Measurements from ENCODE around the gene LPXN.
"Not testable (repeated sequence)": the region's sequence is repeated elsewhere in the genome, so short reads cannot be mapped to it uniquely, and the experiment has no call there.

The LPXN gene

DNA sequence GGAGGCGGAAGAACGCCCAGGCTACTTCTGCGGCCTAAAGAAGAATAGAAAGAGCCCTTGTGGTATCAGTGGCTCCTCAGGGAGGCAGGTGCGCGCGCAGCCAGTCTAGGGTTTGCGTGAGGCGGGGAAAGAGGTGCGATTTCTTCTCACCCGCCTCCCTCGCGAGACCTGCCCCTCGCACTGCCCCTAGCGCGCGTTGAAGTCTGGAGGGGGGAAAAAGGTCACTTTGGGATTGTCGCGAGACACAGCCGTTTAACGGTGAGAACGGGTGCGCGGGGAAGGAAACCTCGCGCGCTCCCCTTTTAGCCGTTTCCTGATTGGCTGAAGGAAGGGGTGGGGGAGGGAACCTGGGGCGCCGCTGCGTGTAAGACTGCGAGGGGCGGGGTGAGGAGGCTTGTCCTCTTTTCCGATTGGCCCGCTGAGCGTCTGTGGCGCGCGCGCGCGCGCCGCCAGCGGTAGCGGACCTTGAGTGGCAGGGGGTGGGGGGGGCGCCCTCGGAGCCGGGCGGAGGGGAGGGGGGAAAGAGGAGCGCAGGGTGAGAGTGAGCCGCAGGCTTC lies 3.1 kb upstream of the LPXN start, which contains the start of gene ZFP91:
Gene ZFP91 (plus strand): TSS at position 429 of the 557 bp plus-strand sequence. CDS start 219 bp downstream, outside the sequence.
- DNase-seq: peak; percentile 98

DNA sequence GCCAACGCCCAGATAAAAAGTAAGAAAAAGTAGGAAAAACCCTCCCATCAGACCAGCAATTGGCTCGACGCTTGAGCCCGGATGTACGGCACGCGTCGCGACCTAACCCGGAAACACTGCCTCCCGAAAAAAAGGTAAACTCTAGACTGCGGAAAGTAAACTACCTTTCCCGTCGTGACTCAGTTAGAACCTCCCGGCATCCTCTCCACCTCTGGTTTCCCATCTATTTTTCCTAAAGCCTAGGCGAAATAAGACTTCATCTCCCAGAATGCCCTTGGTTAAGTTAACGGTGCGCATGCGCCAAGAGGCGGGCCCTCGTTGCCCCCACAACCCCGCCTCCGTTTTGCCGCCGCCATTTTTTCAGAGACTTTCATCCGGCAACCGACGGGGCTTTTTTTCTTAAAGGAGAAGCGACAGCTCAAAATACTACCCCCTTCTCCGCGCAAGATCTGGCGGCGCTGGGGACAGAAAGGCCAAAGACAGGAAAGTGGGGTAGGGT lies 2.5 kb upstream of the LPXN start:
- DNase-seq: peak; percentile 94

GRCh38 chr11:58577555-58578135 lies 2.0 kb upstream of the LPXN start:
- DNase-seq: peak; percentile 85

DNA sequence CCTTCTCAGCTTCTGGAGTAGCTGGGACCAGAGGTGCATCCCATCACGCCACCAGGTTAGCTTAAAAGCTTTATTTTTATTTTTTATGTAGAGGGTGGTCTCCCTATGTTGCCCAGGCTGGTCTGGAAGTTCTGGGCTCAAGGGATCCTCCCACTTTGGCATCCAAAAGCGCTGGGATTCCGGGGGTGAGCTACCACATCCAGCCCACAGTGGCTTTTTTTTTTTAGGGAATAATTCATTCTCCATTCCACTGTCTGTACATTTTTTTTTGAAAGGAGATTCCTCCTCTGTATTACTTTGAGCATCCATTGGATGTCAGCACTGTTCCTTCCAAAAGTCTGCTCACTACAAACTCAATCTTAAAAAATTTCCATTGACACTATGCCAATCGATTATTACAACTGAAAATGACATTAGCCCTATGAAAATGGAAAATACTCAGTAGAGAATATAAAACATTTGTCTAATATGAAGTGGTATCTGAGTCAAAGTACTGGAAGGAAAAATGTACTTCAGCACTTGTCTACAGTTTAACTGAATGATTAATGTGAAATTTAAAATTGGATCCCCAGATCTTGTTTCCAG lies 1.3 kb upstream of the LPXN start:
- no peak for DNase-seq

DNA sequence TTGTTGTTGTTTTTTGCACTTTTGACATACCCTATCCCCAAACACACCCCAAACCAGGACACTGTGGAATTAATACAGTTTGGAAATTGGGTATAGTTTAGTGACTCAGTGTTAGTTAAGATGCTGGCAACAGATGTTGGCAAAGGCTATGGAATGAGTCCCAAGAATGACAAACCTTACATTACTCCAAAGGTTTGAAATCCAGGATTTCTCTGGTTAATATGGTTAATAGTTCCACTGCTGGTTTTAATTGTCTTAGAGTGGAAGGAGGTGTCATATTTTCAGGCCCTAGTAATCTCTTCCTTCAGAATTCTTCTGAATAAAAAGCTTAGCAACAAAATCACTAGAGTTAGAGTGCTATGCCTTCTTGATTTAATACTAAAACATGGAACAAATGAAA lies 775 bp downstream of the LPXN start:
- no peak for DNase-seq

GRCh38 chr11:58573451-58574104 lies 2.1 kb downstream of the LPXN start:
- peak; percentile 82 for DNase-seq

DNA sequence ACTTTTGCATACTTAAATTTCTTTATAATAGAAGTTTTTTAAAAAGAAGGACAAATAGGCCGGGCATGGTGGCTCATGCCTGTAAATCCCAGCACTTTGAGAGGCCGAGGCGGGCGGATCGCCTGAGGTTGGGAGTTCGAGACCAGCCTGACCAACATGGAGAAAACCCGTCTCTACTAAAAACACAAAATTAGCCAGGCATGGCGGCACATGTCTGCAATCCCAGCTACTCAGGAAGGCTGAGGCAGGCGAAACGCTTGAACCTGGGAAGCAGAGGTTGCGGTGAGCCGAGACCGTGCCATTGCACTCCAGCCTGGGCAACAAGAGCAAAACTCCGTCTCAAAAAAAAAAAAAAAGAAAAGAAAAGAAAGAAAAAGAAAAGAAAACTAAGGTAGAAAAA lies 2.8 kb downstream of the LPXN start:
- DNase-seq: not testable (repeated sequence)

DNA sequence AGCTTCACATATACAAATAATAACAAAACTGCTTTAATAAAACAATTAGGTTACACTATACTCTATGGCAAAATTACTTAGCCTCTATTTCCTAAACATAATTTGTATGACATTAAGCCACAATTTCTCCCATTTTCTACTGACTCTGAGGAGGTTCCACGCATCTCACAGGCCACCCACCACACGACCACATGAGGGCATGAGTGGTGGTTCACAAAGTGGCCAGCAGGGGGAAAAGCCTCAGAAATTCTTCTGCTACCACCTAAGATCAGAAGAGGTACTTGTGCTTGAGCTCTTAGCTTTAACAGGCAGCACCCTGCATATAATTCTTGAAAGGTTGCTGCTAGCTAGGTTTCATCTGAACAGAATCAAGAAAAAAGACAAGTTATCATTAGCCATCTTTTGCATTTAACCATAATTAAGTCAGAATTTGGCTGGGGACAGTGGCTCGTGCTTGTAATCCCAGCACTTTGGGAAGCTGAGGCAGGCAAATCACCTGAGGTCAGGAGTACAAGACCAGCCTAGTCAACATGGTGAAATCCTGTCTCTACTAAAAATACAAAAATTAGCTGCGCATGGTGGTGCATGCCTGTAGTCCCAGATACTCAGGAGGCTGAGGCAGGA lies 7.7 kb downstream of the LPXN start:
- peak; percentile 79 for DNase-seq

DNA sequence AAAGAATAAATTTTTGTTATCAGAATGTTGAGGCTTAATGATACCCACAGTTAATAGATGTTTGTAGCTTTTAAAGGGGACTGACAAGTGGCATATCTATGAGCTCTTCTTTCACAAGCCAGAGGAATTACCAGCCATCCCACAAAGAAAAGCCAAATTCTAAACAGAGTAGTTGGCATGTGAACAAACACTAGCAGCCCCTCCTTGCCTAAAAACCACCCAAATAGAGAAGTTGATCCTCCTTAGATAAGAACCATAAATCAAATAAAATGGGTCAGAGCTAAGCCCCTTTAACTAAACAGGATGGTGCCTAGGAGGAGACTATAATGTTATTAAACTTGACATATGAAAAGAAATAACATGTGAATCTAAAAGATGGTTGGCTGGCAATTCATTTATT lies 11.4 kb downstream of the LPXN start:
- DNase-seq: no peak

DNA sequence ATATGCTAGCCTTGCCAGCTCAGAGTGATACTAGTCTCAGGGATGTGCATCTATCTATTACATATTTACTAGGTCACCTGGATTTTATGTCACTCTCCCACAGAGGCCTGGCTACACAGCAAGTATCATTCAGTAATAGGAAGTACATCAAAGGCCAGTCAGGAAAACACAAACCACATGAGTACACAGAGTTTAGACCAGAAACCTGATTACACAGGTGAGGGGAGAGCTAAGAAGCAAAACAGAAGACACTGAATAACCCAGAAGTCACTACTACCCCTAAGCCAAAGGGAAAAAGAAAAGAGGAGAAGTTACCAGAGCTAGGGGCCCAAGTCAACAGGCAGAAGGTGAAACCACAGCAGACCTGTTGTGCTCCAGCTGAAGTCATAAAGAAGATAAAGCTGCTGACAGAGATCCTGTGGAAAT lies 13.3 kb downstream of the LPXN start:
- DNase-seq: no peak

- no peak for DNase-seq
These were observed 14.1 kb downstream of the LPXN start for GRCh38 chr11:58561394-58562098.

GRCh38 chr11:58560842-58561241 lies 14.8 kb downstream of the LPXN start:
- DNase-seq: no peak

DNA sequence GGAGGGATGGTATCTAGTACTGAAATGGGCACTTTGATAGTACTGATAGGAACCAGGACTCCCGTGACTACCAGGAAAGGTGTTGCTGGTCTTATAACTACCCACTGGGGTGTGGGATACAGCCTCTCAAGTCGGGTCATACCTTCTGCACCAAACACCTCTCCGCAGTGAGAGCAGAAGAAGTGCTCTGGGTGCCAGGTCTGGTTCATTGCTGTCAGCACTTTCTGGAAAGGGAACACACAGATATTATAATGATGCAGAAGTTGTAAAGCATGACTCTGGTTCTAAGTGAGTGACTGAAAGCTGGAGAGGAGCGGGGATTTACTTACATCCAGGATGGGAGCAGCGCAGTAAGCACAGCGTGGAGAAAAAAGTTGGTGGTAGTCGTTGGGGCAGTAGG lies 26.0 kb downstream of the LPXN start:
- DNase-seq: no peak

GRCh38 chr11:58546841-58547240 lies 28.8 kb downstream of the LPXN start:
- no peak for DNase-seq

GRCh38 chr11:58531865-58532341 lies 43.8 kb downstream of the LPXN start:
- no peak for DNase-seq

- no peak for DNase-seq
These were observed 45.4 kb downstream of the LPXN start for GRCh38 chr11:58530236-58530635.

DNA sequence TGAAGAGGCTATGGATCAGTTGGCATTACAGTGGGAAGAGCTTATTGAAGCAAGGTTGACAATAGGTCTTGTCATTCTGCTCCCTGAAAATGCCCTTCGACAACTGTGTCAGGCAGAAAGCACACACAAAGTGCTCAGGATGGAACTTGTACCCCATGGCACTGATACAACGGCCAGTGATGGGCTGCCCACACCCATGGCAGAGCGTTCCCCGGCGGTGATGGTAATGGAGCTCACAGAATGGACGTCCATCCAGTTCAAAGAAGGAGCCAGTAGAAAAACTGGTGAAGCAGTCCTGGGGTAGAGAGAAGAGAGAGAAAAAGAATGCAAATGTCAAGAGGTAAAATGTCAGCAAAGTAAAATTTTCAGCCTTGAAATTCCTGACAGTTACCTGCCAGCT lies 48.2 kb downstream of the LPXN start:
- DNase-seq: no peak

DNA sequence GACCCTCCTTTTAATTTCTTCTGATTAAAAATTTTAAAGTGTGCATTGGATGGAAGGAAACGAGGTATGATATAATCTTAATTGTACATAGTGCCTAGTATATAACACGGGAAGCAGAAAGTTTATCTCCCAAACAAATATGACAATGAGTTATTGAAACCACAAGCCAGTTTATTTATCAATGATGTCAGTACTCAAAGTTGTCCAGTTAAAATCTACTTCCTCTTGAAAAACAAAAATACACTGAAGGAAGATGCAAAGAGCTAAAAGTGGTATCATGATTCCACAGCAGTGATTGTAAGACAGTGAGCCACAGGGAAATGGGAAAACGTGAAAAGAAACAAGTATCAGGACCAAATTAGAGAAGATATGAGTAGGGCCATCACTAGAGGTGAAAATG lies 48.9 kb downstream of the LPXN start:
- no peak for DNase-seq

GRCh38 chr11:58525037-58525614 lies 50.5 kb downstream of the LPXN start:
- peak; percentile 29 for DNase-seq

GRCh38 chr11:58524232-58525036 lies 51.2 kb downstream of the LPXN start:
- DNase-seq: peak; percentile 61

GRCh38 chr11:58513747-58514367 lies 61.8 kb downstream of the LPXN start:
- peak; percentile 12 for DNase-seq
